ENCODE data around the gene WDR35.

The WDR35 gene

GRCh38 chr2:19989667-19990415 is at the start of gene WDR35:
Gene WDR35, minus strand, starts transcription at chr2:19990105. Its CDS starts 90 bp downstream, at chr2:19990015.
- peak; percentile 92 for DNase-seq

- no peak for DNase-seq
These were observed 47.8 kb upstream of the WDR35 start for GRCh38 chr2:20037660-20038059.

- no peak for DNase-seq
These were observed 46.2 kb upstream of the WDR35 start for GRCh38 chr2:20035955-20036666.

GRCh38 chr2:20034821-20035220 is 44.9 kb upstream of the WDR35 start:
- DNase-seq = no peak

GRCh38 chr2:20034218-20034617 is 44.3 kb upstream of the WDR35 start:
- DNase-seq = no peak

- no peak for DNase-seq
These were observed 43.4 kb upstream of the WDR35 start for GRCh38 chr2:20033322-20033721.

GRCh38 chr2:20030224-20030623 is 40.3 kb upstream of the WDR35 start:
- no peak for DNase-seq

GRCh38 chr2:20027705-20028434 is 38.0 kb upstream of the WDR35 start:
- no peak for DNase-seq

- DNase-seq = no peak
These were observed 37.4 kb upstream of the WDR35 start for GRCh38 chr2:20027260-20027677.

GRCh38 chr2:20025065-20025786 is 35.3 kb upstream of the WDR35 start:
- DNase-seq = no peak

- DNase-seq = no peak
These were observed 33.8 kb upstream of the WDR35 start for GRCh38 chr2:20023688-20024087.

GRCh38 chr2:20021405-20022009 is 31.6 kb upstream of the WDR35 start:
- no peak for DNase-seq

- no peak for DNase-seq
These were observed 29.8 kb upstream of the WDR35 start for GRCh38 chr2:20019747-20020146.

GRCh38 chr2:20018601-20019152 is 28.8 kb upstream of the WDR35 start:
- no peak for DNase-seq

- DNase-seq = no peak
These were observed 26.4 kb upstream of the WDR35 start for GRCh38 chr2:20016346-20016745.

- no peak for DNase-seq
These were observed 25.7 kb upstream of the WDR35 start for GRCh38 chr2:20015482-20016083.

- no peak for DNase-seq
These were observed 23.4 kb upstream of the WDR35 start for GRCh38 chr2:20013126-20013849.

- no peak for DNase-seq
These were observed 22.6 kb upstream of the WDR35 start, which contains the start of gene MATN3 for GRCh38 chr2:20012282-20013125. Gene MATN3, minus strand, starts transcription at chr2:20012668. Its CDS starts 37 bp downstream, at chr2:20012631.

- no peak for DNase-seq
These were observed 22.1 kb upstream of the WDR35 start for GRCh38 chr2:20012032-20012281.

All from CD4-positive, alpha-beta T cell treated with Interleukin-15 for 1 hour (primary cell).